Fibroblast of skin of right biceps (primary cell): ENCODE measurements around the gene GPSM1.
A peak's percentile ranks its signal among the peaks of the same experiment; 100 is the strongest.
"Not testable (repeated sequence)": the region's sequence is repeated elsewhere in the genome, so short reads cannot be mapped to it uniquely, and the experiment has no call there.

ENCODE experiments used
- DNase-seq: peaks from one replicate; pipeline ENCODE4 v3.0.0-alpha.2; 2013

Gene GPSM1

DNA sequence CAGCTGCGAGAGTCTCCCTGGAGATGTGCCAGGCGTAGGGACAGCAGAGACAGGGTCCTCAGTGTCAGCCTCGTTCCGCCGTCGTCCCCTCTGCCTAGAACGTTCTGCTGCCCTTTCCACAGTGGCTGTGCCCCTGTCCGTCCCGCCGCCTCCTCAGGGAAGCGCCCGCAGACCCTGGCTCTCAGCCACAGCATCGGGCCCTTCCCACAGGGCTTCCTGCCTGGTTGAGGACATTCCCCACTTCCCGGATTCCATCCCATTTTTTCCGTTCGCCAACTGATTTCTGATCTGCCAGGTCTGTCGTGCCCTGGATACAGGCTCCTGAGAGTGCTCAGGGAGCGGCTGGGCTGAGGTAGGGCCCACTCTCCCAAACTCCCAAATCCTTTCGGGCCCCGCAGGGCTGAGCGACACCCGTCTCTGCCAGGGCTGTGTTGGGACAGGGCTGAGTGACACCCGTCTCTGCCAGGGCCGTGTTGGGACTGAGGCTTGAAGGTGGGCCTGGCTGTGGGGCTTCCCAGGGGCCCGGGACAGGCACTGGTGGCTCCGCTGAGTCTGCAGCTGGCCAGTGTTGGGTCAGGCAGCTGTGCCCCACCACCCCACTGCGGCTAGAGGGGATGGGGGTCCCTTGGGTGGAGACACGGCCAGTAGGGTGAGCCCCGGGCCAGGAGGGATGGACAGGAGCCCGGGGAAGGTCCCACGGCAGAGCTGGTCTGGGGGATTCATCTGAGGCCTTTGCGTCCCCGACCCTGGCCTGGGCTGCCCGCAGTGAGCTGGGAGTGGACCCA, 20.3 kb downstream of the GPSM1 start:
- DNase-seq = no peak

GRCh38 chr9:136348691-136349090, 21.4 kb downstream of the GPSM1 start:
- DNase-seq = no peak

DNA sequence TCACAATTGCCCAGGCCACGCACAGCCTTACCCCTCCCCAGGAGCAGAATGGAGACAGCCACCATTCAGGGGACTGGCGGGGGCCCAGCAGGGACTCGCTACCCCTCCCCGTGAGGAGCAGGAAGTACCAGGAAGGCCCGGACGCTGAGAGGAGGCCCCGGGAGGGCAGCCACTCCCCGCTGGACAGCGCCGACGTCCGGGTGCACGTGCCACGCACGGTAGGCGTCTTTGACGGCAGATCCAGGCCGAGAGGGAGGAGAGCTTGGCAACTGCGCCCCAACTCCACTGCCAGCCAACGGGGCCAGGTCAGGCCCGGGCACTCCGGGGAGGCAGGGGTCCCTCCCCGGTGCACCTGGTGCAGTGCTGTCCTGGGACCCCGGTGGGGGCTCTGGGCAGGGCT, 22.2 kb downstream of the GPSM1 start:
- DNase-seq = no peak

- DNase-seq = no peak
Observed at GRCh38 chr9:136351252-136351800, 24.0 kb downstream of the GPSM1 start.

GRCh38 chr9:136351868-136352267, 24.5 kb downstream of the GPSM1 start:
- not testable (repeated sequence) for DNase-seq

DNA sequence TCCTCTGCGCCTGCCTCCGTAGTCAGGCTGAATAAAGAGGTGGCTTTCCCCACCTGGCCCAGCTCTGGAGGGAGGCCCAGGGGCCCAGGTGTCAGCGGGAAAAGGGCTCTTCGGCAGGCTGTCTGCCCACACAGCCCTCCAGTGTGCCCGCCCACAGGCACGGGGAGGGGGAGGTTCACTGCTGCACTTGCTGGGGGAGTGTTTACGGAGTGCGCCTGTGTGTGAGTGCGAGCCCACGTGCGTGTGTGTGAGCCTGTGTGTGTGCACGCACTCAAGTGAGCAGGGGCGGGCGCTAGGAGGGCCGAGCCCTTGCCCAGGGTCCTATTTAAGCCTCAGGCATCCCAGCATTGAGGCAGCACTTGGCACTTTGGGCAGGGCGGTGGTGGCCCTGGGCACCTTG, 25.3 kb downstream of the GPSM1 start:
- no peak for DNase-seq

DNA sequence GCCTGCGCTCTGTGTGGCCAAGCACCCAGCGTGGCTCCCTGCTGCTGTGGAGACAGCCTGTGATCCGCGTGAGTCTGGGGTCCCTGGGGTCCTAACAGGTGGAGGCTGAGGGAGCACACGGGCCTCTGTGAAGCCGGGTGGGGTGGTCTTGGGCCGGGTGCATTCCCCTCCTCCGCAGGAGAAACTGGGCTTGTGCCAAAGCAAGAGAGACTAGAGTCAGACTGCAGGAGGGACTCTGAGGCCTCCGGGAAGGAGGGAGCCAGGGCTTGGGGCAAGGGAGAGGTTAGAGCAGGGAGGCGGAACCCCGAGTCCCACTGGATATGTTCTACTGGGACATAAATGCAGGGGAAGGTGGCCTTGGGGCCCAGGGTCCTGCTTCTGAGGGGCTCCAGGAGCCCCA, 25.7 kb downstream of the GPSM1 start:
- no peak for DNase-seq

- DNase-seq = no peak
Observed at GRCh38 chr9:136353757-136354488, 26.6 kb downstream of the GPSM1 start.

DNA sequence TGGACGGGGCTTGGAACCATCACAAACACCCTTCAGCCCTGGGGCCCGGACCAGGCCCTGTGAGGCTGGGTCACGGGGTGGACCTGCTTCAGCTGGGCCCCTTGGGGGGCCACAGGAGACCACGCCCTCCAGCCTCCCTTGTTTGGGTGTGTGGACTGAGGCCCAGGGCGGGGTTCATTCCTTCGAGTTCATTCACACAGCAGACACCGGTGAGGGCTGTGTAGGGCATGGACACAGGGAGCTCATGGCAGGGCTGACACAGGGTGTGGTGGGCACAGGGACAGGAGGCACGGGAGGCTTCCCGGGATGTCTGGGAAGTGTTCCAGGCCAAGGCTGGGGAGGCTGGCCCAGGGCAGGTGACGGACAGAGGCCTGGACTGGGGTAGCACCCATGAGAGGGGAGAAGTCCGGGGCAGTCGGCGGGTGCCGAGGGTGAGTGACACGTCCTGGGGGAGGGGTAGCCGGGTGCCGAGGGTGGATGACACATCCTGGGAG, 27.3 kb downstream of the GPSM1 start:
- peak; percentile 39 for DNase-seq

DNA sequence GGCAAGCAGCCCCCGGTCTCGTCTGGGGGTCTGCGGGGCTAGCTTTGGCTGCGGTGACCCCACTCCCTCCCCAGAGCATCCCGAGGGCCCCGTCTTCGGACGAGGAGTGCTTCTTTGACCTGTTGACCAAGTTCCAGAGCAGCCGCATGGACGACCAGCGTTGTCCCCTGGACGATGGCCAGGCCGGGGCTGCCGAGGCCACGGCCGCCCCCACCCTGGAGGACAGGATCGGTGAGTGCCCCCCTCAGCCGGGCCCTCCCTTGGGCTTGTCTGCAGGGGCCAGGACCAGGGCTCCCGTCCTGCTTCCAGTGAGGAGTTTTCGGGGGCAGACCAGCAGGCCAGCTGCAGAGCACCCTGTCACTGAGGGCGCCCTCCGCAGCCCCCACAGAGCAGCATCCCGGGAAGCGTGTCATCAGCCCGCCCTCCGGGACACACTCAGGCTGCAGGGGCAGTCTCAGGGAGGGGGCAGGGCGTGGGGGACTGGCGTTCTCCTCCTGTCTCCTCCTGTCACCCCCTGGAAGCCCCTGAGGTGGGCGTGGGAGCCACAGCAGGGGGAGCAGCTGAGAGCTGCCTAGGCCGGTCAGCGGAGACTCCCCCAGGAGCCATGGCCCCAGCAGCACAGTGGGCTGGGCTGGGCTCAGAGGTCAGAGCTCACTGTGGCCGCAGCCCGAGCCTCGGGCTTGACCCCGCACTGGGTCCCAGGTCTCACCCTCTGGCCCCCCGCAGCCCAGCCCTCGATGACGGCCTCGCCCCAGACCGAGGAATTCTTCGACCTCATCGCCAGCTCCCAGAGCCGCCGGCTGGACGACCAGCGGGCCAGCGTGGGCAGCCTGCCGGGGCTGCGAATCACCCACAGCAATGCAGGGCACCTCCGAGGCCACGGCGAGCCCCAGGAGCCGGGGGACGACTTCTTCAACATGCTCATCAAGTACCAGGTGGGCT, 28.5 kb downstream of the GPSM1 start:
- no peak for DNase-seq

GRCh38 chr9:136357202-136357725, 29.9 kb downstream of the GPSM1 start:
- no peak for DNase-seq

DNA sequence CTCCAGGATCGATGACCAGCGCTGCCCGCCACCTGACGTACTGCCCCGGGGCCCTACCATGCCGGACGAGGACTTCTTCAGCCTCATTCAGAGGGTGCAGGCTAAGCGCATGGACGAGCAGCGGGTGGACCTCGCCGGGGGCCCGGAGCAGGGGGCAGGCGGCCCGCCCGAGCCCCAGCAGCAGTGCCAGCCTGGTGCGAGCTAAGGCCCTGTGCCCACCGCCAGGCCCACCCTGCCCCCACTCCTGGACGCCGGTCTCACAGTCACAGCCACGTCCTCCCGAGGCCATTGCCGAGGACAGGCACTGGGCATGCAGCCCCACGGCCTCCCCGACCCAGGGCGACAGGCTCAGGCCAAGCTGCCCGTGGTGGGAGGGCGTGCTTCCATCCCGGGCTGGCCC, 30.7 kb downstream of the GPSM1 start:
- DNase-seq = no peak

DNA sequence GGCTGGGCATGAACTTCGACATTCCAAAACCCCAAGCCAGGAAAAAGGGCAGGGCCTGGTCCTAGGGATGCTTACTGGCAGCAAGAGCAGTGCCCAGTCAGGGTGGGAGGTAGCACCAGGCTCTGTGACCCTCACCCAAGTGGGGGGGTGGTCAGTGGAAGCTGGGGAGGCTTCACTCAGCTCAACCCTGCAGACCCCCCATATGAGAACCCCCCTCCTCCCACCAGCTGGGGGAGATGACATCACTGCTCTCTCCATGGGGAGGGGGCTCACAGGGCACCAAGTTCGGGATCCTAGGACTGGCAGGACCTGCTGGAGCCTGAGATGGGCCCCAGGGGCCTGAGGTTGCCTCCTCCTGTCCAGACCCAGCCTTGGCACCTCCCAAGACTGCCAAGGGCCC, 31.5 kb downstream of the GPSM1 start:
- DNase-seq = no peak

GRCh38 chr9:136359774-136360718, 32.7 kb downstream of the GPSM1 start:
- no peak for DNase-seq

GRCh38 chr9:136361047-136361753, 33.9 kb downstream of the GPSM1 start:
- no peak for DNase-seq

- no peak for DNase-seq
Observed at GRCh38 chr9:136361754-136362449, 34.6 kb downstream of the GPSM1 start.

DNA sequence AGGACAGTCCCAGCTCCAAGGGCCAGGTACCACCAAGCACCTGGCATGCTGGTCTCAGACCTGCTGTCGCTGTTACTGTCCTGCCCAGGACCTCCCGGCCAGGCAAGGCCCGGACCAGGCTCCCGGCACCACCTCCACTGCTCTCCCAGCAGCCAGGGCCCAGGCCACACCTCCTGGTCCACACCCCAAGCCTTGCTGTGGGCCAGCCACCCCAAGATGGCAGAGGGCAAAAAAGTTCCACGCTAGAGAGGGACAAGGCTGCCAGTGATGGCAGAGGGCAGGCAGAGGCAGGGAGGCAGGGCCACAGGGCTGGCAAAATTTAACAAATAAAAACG, 35.1 kb downstream of the GPSM1 start:
- DNase-seq = no peak

GRCh38 chr9:136363106-136363948, 36.0 kb downstream of the GPSM1 start, which contains the start of gene DNLZ:
DNLZ (minus strand) TSS chr9:136363744; CDS start chr9:136363714, 30 bp downstream.
- DNase-seq = peak; percentile 95
